ENCODE results near the gene AK4.

The AK4 gene

GRCh38 chr1:65178235-65178634 is 30.2 kb downstream of the AK4 start:
- no peak for DNase-seq

- DNase-seq, result no peak
These were observed 31.1 kb downstream of the AK4 start for GRCh38 chr1:65179148-65179547.

- DNase-seq, result no peak
These were observed 33.0 kb downstream of the AK4 start for GRCh38 chr1:65180977-65181376.

DNA sequence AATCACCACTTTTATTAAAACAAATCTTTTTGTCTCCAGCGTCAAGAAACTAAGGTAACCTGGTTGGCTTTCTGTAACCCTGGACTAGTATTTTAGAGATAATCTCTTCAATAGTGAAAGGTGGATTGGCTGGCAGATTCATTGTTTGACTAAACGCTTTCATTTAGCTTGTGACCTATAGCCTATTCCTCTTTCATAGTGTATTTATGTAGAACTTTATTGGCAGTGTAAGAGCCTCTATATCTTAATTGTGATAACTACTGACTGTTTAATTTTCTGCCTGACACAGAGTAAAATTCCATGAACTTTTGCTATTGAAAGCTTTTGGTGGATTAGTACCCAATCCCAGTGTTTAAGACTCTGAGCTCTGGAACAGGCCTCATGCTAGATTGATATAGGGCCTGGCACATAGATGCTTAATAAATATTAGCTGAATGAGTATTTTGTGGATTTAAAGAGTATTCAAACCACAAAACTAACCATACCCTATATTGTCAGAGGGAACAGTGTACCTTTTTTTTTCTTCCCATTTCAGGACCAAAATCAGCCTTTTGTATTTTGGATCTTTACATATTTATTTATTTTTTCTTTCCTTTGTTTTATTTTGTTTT is 34.8 kb downstream of the AK4 start:
- DNase-seq, result no peak

- no peak for DNase-seq
These were observed 41.6 kb downstream of the AK4 start for GRCh38 chr1:65189576-65190115.

DNA sequence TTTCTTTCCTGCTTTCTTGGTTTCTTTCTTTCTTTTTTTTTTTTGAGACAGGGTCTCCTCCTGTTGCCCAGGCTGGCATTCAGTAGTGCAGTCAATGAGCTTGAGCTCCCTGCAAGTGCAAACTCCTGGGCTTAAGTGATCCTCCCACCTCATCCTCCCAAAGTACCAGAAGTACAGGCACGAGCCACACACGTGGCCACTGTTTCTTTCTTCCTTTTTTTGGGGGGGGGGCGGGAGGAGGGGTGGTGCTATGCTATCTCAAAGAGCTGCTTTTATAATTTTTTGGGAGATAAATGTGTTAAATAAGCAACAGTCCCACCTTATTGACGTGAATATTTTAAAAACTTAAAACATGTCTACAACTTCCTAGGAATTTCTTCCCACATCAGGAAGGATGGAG is 42.2 kb downstream of the AK4 start:
- no peak for DNase-seq

DNA sequence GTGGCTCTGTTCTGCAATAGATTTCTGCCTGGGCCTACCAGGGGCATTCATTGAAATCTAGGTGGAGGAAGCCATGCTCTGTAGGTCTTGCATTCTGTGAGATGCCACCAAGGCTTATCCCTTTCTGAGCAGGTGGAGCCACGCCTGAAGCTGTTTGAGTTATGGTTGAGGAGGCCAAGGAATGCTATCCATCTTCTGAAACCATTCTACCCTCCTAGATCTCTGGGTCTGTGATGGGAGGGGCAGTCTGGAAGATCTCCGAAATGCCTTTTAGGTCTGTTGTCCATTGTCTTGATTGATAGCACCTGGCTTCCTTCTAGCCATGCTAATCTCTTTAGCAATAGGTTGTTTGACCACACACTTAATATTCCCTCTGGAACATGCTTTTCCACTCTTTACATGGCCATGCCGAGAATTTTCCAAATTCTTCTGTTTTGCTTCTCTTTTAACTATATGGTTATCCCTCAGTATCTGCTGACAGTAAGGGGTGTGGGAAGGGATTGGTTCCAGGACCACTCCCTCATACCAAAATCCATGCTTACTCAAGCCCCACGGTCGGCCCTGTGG is 45.2 kb downstream of the AK4 start:
- DNase-seq, result no peak

GRCh38 chr1:65195495-65196417 is 47.8 kb downstream of the AK4 start:
- no peak for DNase-seq

DNA sequence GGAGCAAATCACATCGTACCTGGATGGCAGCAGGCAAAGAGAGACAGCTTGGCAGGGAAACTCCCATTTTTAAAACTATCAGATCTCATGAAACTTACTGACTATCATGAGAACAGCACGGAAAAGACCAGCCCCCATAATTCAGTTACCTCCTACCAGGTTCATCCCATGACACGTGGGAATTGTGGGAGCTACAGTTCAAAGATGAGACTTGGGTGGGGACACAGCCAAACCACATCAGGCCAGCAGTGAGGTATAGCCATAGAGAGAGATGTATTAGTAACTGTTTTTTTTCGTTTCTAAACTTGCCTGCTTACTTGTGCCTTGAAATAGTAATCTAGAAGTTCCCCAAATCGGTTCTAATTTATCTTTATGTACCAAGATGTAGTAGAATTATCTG is 48.9 kb downstream of the AK4 start:
- no peak for DNase-seq

- DNase-seq, result no peak
These were observed 49.6 kb downstream of the AK4 start for GRCh38 chr1:65197636-65198035.

GRCh38 chr1:65198096-65198495 is 50.1 kb downstream of the AK4 start:
- no peak for DNase-seq

DNA sequence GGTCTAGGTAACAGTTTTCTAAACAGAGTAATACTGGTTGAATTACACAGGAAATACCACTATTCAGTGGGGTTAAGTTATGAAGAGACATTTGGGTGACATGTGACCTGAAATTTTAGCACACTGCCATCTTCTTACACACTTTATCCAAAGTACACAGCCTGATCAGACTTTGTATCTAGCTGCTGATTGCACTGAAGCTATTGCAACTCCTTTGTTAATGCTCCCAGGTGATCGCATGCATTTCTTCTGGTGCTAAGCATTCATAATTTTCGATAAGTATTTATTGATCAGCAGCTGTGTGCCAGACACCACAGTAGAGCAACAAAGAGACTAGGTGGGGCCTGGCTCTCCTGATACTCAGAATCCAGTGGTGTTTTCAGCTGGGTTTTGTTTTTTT is 52.4 kb downstream of the AK4 start:
- no peak for DNase-seq

- DNase-seq, result no peak
These were observed 58.8 kb downstream of the AK4 start for GRCh38 chr1:65206836-65207235.

GRCh38 chr1:65207317-65207716 is 59.3 kb downstream of the AK4 start:
- no peak for DNase-seq

DNA sequence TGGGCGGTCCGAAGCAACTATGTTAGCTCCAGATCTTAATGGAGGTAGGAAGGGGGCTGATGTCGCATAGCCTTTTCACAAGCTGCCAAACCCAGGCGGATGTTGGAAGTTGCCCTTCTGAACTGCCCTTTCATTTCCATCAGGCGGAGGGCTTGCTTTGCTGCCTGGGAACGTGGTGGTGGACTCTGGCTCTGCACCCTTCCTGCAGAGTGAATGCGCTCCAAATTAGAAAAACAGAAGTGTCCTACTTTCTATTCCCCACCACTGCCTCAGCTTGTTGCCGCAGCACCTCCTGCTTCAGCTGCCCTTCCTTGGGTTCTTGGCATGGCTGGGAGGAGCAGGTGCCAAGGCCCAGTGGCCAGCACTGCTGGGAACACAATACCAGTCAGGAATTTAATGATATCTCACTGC is 60.6 kb downstream of the AK4 start:
- no peak for DNase-seq

- no peak for DNase-seq
These were observed 61.2 kb downstream of the AK4 start for GRCh38 chr1:65209005-65209885.

DNA sequence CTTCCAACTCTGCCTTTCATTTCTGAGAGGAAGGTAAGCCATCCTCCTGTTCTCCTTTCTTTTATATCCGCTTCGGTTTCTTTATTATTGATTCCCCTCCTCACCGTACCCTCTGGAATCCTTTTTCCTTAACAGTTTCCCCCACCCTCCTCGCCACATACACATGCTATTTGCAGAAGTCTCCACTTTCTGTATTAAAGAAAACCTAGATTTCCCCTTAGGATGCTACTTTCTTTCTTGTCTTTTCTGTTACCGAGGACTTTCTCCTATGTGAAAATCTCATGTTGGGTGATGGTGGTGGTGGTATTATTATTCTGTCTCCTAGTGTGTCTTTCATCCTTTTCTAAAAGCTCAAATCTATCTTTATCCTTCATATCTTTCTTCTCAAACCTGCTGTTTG is 62.3 kb downstream of the AK4 start:
- DNase-seq, result no peak

- no peak for DNase-seq
These were observed 63.3 kb downstream of the AK4 start for GRCh38 chr1:65211331-65211730.

DNA sequence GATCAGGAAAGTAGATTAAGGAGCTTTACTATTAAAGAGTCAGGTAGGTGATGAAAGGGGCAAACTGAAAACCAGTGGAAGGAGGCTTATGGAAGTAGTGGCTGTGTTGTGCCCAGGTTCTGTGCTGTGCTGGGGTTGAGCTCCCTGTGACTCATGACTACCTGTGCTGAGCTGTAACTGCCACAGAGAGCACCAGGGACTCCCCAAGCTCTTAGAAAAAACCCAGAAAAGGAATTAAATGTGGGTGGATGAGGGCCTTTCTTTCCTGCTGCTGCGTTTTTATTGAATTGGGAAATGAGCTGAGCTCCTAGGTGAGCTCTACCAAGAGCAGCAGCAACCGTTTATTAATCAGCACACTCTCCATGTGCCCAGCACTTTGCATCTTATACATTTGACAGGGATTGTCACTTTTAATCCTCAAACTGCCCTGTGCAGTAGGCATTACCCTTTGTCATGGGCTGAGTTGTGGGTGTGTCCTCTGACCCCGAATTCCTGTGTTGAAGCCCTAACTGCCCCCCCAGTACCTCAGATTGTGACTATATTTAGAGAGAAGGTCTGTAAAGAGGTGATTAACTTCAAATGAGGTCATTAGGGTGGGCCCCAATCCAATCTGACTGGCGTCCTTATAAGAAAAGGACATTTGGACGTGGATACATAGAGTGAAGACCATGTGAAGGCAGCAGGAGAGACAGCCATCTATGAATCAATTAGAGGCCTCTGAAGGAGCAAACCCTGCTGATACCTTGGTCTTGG is 65.4 kb downstream of the AK4 start:
- no peak for DNase-seq

GRCh38 chr1:65214340-65215027 is 66.5 kb downstream of the AK4 start:
- DNase-seq, result no peak

DNA sequence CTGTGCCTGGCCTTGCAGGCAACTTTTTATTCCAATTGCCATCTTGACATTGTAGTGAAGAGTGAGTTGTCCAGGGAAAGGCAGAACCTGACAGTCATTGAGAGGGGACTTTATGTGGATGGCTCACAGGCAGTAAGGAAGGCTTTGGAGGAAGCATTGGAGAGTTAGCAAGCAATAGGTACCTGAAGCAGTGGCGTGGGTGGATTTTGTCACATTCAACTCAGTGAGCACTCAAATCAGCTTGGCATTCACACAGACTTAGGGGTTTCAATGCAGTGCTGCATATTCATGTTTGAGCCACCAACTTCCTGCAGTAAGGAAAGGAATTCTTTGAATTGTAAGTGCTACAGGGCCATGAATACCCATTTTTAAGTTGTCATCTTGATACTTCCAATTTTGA is 69.0 kb downstream of the AK4 start:
- DNase-seq, result no peak

Measured in CD4-positive, alpha-beta T cell treated with Interleukin-15 for 1 hour (primary cell).